Measurements from ENCODE around the gene C1QTNF1. TPM values are rescaled to one million over a fixed set of nuclear protein-coding genes. Genes with fewer than 3 reads are reported as not detected.

C1QTNF1 gene
- total and polyA plus RNA-seq, 2 donors (not counting 3 experiments of a cell fraction or from before 2014, with no cell fraction given): 2.5 to 4.0 TPM

DNA sequence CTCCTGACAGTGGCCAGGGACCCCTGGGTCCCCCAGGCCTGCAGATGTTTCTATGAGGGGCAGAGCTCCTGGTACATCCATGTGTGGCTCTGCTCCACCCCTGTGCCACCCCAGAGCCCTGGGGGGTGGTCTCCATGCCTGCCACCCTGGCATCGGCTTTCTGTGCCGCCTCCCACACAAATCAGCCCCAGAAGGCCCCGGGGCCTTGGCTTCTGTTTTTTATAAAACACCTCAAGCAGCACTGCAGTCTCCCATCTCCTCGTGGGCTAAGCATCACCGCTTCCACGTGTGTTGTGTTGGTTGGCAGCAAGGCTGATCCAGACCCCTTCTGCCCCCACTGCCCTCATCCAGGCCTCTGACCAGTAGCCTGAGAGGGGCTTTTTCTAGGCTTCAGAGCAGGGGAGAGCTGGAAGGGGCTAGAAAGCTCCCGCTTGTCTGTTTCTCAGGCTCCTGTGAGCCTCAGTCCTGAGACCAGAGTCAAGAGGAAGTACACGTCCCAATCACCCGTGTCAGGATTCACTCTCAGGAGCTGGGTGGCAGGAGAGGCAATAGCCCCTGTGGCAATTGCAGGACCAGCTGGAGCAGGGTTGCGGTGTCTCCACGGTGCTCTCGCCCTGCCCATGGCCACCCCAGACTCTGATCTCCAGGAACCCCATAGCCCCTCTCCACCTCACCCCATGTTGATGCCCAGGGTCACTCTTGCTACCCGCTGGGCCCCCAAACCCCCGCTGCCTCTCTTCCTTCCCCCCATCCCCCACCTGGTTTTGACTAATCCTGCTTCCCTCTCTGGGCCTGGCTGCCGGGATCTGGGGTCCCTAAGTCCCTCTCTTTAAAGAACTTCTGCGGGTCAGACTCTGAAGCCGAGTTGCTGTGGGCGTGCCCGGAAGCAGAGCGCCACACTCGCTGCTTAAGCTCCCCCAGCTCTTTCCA is 25.1 kb downstream of the C1QTNF1 start:
- dilution Hi-C loops (cut with MboI; ENCODE audit: extremely low pct_ligation_motif_present, low sequenced_read_pairs) (no loop called here), intact Hi-C loops (cut with micrococcal nuclease) (no loop called here)
- no peaks in the 10 kb centered on the region for H3K79me2 ChIP-seq (ENCODE audit: control insufficient read depth, insufficient read depth, low read length)
- peaks cover 5% of the 10 kb centered on the region for H3K4me1 ChIP-seq (ENCODE audit: control insufficient read depth, extremely low read depth, insufficient read depth, low read length)
- FAIRE-seq (no peak), DNase-seq (ENCODE audit: low read depth, low spot score) (no peak)
- no peaks in the 10 kb centered on the region for H3K9me1 ChIP-seq (replicated peaks; ENCODE audit: control insufficient read depth, extremely low read depth, insufficient read depth, low read length)
- no peak overlapping the region for H3K9ac ChIP-seq (replicated peaks; ENCODE audit: extremely low read depth, insufficient read depth, low read length)
- H4K20me1 ChIP-seq (replicated peaks; ENCODE audit: control insufficient read depth, extremely low read depth, insufficient read depth, low read length): no peaks in the 10 kb centered on the region
- H3K36me3 ChIP-seq (ENCODE audit: control insufficient read depth in 2 of 2, extremely low read depth in 1 of 2, insufficient read depth in 2 of 2, low read length in 2 of 2): no peaks in the 10 kb centered on the region
- H3K27me3 ChIP-seq (ENCODE audit: control insufficient read depth in 2 of 2, insufficient read depth in 2 of 2, low read length in 2 of 2): peaks cover 0 to 4% of the 10 kb centered on the region in 2 experiments
- CTCF ChIA-PET: interaction anchor here (0.8 to 3.3 kb wide), 6 partner anchors 11 to 344 kb away, joined by 3 to 16 read pairs (median 4); no protein-coding TSS in a partner anchor
- no TSS peak for BruUV-seq (replicated peaks)
- H3K4me2 ChIP-seq (ENCODE audit: insufficient read depth, low read length): no peak overlapping the region
- H3K27ac ChIP-seq (ENCODE audit: insufficient read depth, low read depth, low read length): no peak overlapping the region
- no peak overlapping the region for H2AFZ ChIP-seq (ENCODE audit: low read depth, low read length)
- H3K4me3 ChIP-seq (replicated peaks in 1 of 3; ENCODE audit: insufficient read depth in 1 of 3, low read depth in 1 of 3, low read length in 3 of 3): no peak overlapping the region
- H3K9me3 ChIP-seq (replicated peaks; ENCODE audit: control insufficient read depth, insufficient read depth, low read length): no peaks in the 10 kb centered on the region
- POLR2A ChIA-PET: no interaction called here
- no peak for TF ChIP-seq JUN (IDR thresholded peaks at IDR 0.05; ENCODE audit: borderline replicate concordance, insufficient read depth, insufficient read length, low read depth)
- no peak for TF ChIP-seq FOS (IDR thresholded peaks at IDR 0.05; ENCODE audit: borderline replicate concordance, insufficient read depth, low read length)
- no peak for TF ChIP-seq POLR2A (IDR thresholded peaks at IDR 0.05; ENCODE audit: low read depth, low read length)
- TF ChIP-seq MYC (IDR thresholded peaks at IDR 0.05; ENCODE audit: low read depth, low read length): no peak
- no peak for TF ChIP-seq POLR2AphosphoS5 (IDR thresholded peaks at IDR 0.05; ENCODE audit: insufficient read depth, low read depth, low read length)
- TF ChIP-seq, protein P1, sequence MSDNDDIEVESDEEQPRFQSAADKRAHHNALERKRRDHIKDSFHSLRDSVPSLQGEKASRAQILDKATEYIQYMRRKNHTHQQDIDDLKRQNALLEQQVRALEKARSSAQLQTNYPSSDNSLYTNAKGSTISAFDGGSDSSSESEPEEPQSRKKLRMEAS (IDR thresholded peaks at IDR 0.05; ENCODE audit: insufficient read depth, insufficient read length): no peak
- no peak for TF ChIP-seq EZH2 (IDR thresholded peaks at IDR 0.05; ENCODE audit: borderline replicate concordance, low read depth, low read length, severe bottlenecking)
- TF ChIP-seq, protein P2, sequence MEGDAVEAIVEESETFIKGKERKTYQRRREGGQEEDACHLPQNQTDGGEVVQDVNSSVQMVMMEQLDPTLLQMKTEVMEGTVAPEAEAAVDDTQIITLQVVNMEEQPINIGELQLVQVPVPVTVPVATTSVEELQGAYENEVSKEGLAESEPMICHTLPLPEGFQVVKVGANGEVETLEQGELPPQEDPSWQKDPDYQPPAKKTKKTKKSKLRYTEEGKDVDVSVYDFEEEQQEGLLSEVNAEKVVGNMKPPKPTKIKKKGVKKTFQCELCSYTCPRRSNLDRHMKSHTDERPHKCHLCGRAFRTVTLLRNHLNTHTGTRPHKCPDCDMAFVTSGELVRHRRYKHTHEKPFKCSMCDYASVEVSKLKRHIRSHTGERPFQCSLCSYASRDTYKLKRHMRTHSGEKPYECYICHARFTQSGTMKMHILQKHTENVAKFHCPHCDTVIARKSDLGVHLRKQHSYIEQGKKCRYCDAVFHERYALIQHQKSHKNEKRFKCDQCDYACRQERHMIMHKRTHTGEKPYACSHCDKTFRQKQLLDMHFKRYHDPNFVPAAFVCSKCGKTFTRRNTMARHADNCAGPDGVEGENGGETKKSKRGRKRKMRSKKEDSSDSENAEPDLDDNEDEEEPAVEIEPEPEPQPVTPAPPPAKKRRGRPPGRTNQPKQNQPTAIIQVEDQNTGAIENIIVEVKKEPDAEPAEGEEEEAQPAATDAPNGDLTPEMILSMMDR (IDR thresholded peaks at IDR 0.05; ENCODE audit: extremely low read depth in 1 of 2, insufficient read depth in 1 of 2, low read depth in 1 of 2, low read length in 2 of 2): no peak
- no peak for TF ChIP-seq GATA2 (IDR thresholded peaks at IDR 0.05; ENCODE audit: insufficient read depth, insufficient read length, low read depth, low read length)
